H9 (cell line): ENCODE results near the gene PDZD2. TPM values are rescaled to one million over a fixed set of nuclear protein-coding genes. Genes with fewer than 3 reads are reported as not detected.
A peak's percentile ranks its signal among the peaks of the same experiment; 100 is the strongest.

Experiments used
- DNase-seq: peaks from one replicate; pipeline ENCODE4 v3.0.0-alpha.2; 2017
- H2AFZ ChIP-seq: one replicate; pipeline ENCODE4 v1.6.1; 2013; ENCODE audit warnings: mild to moderate bottlenecking, low read length, control low read depth, moderate library complexity
- H2AK5ac ChIP-seq: 2 replicates; pipeline ENCODE4 v1.6.1; 2013; ENCODE audit warnings: low read length, control low read depth, mixed read lengths; ENCODE audit not compliant: insufficient read length
- H2BK120ac ChIP-seq: one replicate; pipeline ENCODE4 v1.6.1; 2013; ENCODE audit warnings: low read depth, mild to moderate bottlenecking, low read length, control low read depth, inconsistent platforms; ENCODE audit not compliant: poor library complexity, severe bottlenecking
- H2BK12ac ChIP-seq: 2 replicates; pipeline ENCODE4 v1.6.1; 2013; ENCODE audit warnings: low read length, control low read depth, mixed read lengths, low read depth; ENCODE audit not compliant: insufficient read length
- H2BK15ac ChIP-seq: 2 replicates; pipeline ENCODE4 v1.6.1; 2013; ENCODE audit warnings: low read depth, low read length, control low read depth
- H2BK20ac ChIP-seq: one replicate; pipeline ENCODE4 v1.6.1; 2013; ENCODE audit warnings: low read depth, mild to moderate bottlenecking, low read length, control low read depth, inconsistent platforms; ENCODE audit not compliant: poor library complexity, severe bottlenecking
- H2BK5ac ChIP-seq: 2 replicates; pipeline ENCODE4 v1.6.1; 2013; ENCODE audit warnings: low read length, control low read depth, mixed read lengths; ENCODE audit not compliant: insufficient read length
- H3K14ac ChIP-seq: 2 replicates; pipeline ENCODE4 v1.6.1; 2013; ENCODE audit warnings: low read length, control low read depth; ENCODE audit not compliant: insufficient read depth
- H3K18ac ChIP-seq: 2 replicates; pipeline ENCODE4 v1.6.1; 2013; ENCODE audit warnings: low read depth, mild to moderate bottlenecking, mixed read lengths, low read length, control low read depth; ENCODE audit not compliant: insufficient read length
- H3K23ac ChIP-seq: 2 replicates; pipeline ENCODE4 v1.6.1; 2013; ENCODE audit warnings: low read length, control low read depth, mixed read lengths, low read depth; ENCODE audit not compliant: insufficient read length
- H3K23me2 ChIP-seq: 2 replicates; pipeline ENCODE4 v1.6.1; 2013; ENCODE audit warnings: low read depth, mild to moderate bottlenecking, mixed read lengths, low read length, control low read depth; ENCODE audit not compliant: insufficient read length, poor library complexity, severe bottlenecking
- H3K27ac ChIP-seq: 2 replicates; pipeline ENCODE4 v1.5.1; 2013; ENCODE audit warnings: low read length, control low read depth, mixed read lengths, low read depth; ENCODE audit not compliant: insufficient read length
- H3K27me3 ChIP-seq: 2 replicates; pipeline ENCODE4 v1.6.1; 2013; ENCODE audit warnings: low read length, control low read depth, inconsistent platforms; ENCODE audit not compliant: insufficient read depth
- H3K4ac ChIP-seq: 2 replicates; pipeline ENCODE4 v1.6.1; 2013; ENCODE audit warnings: low read depth, mild to moderate bottlenecking, control low read depth, inconsistent platforms, low read length, moderate library complexity
- H3K4me1 ChIP-seq: 2 replicates; pipeline ENCODE4 v1.6.1; 2013; ENCODE audit warnings: low read length, control low read depth, inconsistent platforms; ENCODE audit not compliant: insufficient read depth
- H3K4me2 ChIP-seq: 2 replicates; pipeline ENCODE4 v1.6.1; 2013; ENCODE audit warnings: low read length, control low read depth, mixed read lengths; ENCODE audit not compliant: insufficient read length, insufficient read depth
- H3K56ac ChIP-seq: 2 replicates; pipeline ENCODE4 v1.6.1; 2013; ENCODE audit warnings: low read depth, mild to moderate bottlenecking, mixed read lengths, low read length, control low read depth; ENCODE audit not compliant: insufficient read length
- H3K79me1 ChIP-seq: 2 replicates; pipeline ENCODE4 v1.6.1; 2013; ENCODE audit warnings: low read depth, mild to moderate bottlenecking, moderate library complexity, low read length, control low read depth, inconsistent platforms; ENCODE audit not compliant: insufficient read depth, poor library complexity, severe bottlenecking
- H3K79me2 ChIP-seq: 2 replicates; pipeline ENCODE4 v1.6.1; 2013; ENCODE audit warnings: low read length, control low read depth, inconsistent platforms; ENCODE audit not compliant: insufficient read depth
- H3K9ac ChIP-seq: 2 replicates; pipeline ENCODE4 v1.6.1; 2013; ENCODE audit warnings: low read length, control low read depth, mixed read lengths; ENCODE audit not compliant: insufficient read length; ENCODE audit errors: extremely low read depth
- H3K9me3 ChIP-seq: one replicate; pipeline ENCODE4 v1.6.1; 2013; ENCODE audit warnings: low read depth, low read length, inconsistent platforms; ENCODE audit not compliant: control insufficient read depth
- H3T11ph ChIP-seq: one replicate; pipeline ENCODE4 v1.6.1; 2013; ENCODE audit warnings: mild to moderate bottlenecking, low read length, control low read depth, inconsistent platforms
- H4K20me1 ChIP-seq: one replicate; pipeline ENCODE4 v1.6.1; 2013; ENCODE audit not compliant: control insufficient read depth, insufficient read length, insufficient read depth
- H4K5ac ChIP-seq: 2 replicates; pipeline ENCODE4 v1.6.1; 2013; ENCODE audit warnings: low read depth, mild to moderate bottlenecking, mixed read lengths, low read length, control low read depth; ENCODE audit not compliant: insufficient read length
- H4K8ac ChIP-seq: replicated peaks from 2 replicates; pipeline ENCODE4 v1.6.1; 2013; ENCODE audit warnings: low read length, control low read depth, mixed read lengths, low read depth; ENCODE audit not compliant: insufficient read length
- H4K91ac ChIP-seq: 2 replicates; pipeline ENCODE4 v1.6.1; 2013; ENCODE audit warnings: low read depth, mild to moderate bottlenecking, moderate library complexity, mixed read lengths, low read length, control low read depth; ENCODE audit not compliant: insufficient read length
- H3K27ac Mint-ChIP-seq, 3 experiments: 2 replicates in 2 of 3; 3 replicates in 1 of 3; pipeline ENCODE4 v1.8.0; 2020 to 2021; ENCODE audit warnings: mixed read lengths in 3 of 3, mild to moderate bottlenecking in 1 of 3, moderate library complexity in 1 of 3
- H3K27me3 Mint-ChIP-seq: 2 replicates; pipeline ENCODE4 v1.8.0; 2021; ENCODE audit warnings: low read depth, mild to moderate bottlenecking, moderate library complexity, mixed read lengths
- H3K36me3 Mint-ChIP-seq, 3 experiments: 2 replicates in 2 of 3; 3 replicates in 1 of 3; pipeline ENCODE4 v1.8.0; 2020 to 2021; ENCODE audit warnings: low read depth in 3 of 3, mixed read lengths in 3 of 3; ENCODE audit not compliant: insufficient read depth in 1 of 3
- H3K4me1 Mint-ChIP-seq, 2 experiments: 2 replicates each; pipeline ENCODE4 v1.8.0; 2020; ENCODE audit warnings: mixed read lengths in 2 of 2
- H3K4me3 Mint-ChIP-seq, 2 experiments: 2 replicates in 1 of 2; 3 replicates in 1 of 2; pipeline ENCODE4 v1.8.0; 2020 to 2021; ENCODE audit warnings: mild to moderate bottlenecking in 2 of 2, mixed read lengths in 2 of 2, moderate library complexity in 1 of 2
- H3K9me3 Mint-ChIP-seq, 2 experiments: 2 replicates in 1 of 2; 3 replicates in 1 of 2; pipeline ENCODE4 v1.8.0; 2020; ENCODE audit warnings: mild to moderate bottlenecking in 2 of 2, mixed read lengths in 2 of 2, moderate library complexity in 1 of 2
- CTCF ChIP-seq: fragments of 200-600 bp; sonication (generic); conservative IDR thresholded peaks from 3 replicates; pipeline ENCODE4 v1.8.0; 2021; ENCODE audit warnings: antibody characterized with exemption, mild to moderate bottlenecking
- WGBS: extraction: QIAGEN DNeasy Blood & Tissue Kit; methylation state at CpG from one replicate; pipeline ENCODE4 v1.1.7; 2013; ENCODE audit warnings: missing lambda C conversion rate, low lambda C conversion rate, mixed read lengths; ENCODE audit not compliant: insufficient read length; ENCODE audit errors: extremely low coverage; 5-methylcytosine and 5-hydroxymethylcytosine counted together
- total RNA-seq: library from RNA; stranded (reverse); gene quantifications from 2 replicates; pipeline ENCODE4 v1.2.1, GENCODE V29; 2021

Gene PDZD2
- total RNA-seq, 1 experiment from 2014 or later = 9.9 TPM

GRCh38 chr5:31854181-31855133, 215.5 kb downstream of the PDZD2 start:
- Histone ChIP-seq H3K14ac (no peak overlapping the region), H3K9me3 (no peaks in the 10 kb centered on the region), H4K20me1 (no peaks in the 10 kb centered on the region), H2AFZ (peak overlapping the region; percentile 53), H4K5ac (no peak overlapping the region), H2BK120ac (no peak overlapping the region), H2AK5ac (no peak overlapping the region), H2BK5ac (no peak overlapping the region), H3K27ac (no peak overlapping the region), H3K4me1 (peaks cover 13% of the 10 kb centered on the region), H3K23me2 (peaks cover 7% of the 10 kb centered on the region), H3K79me2 (no peaks in the 10 kb centered on the region), H3K4me2 (peak overlapping the region; percentile 86), H3T11ph (no peak overlapping the region), H3K56ac (no peak overlapping the region), H2BK20ac (no peak overlapping the region), H3K9ac (peak overlapping the region; percentile 75), H3K27me3 (no peaks in the 10 kb centered on the region), H4K8ac (no peak overlapping the region), H3K4ac (no peak overlapping the region), H3K18ac (peak overlapping the region; percentile 76), H4K91ac (no peak overlapping the region), H3K79me1 (no peaks in the 10 kb centered on the region), H2BK12ac (no peak overlapping the region), H2BK15ac (no peak overlapping the region), H3K23ac (no peak overlapping the region)
- peaks cover 40 to 41% of the 10 kb centered on the region in 2 experiments for H3K4me1 Mint-ChIP-seq
- peak overlapping the region; percentile 95 to 99 (median 99) for H3K27ac Mint-ChIP-seq
- H3K27me3 Mint-ChIP-seq = no peaks in the 10 kb centered on the region
- H3K4me3 Mint-ChIP-seq = peak overlapping the region; percentile 82 to 89
- peaks cover 18 to 25% (median 23%) of the 10 kb centered on the region in 3 experiments for H3K36me3 Mint-ChIP-seq
- no peak for TF ChIP-seq CTCF
- H3K9me3 Mint-ChIP-seq = peaks cover 12 to 14% of the 10 kb centered on the region in 2 experiments
- DNase-seq = peak; percentile 73
- no CpG with 5 or more reads among the region's 49 CpGs for WGBS
